Measurements from ENCODE around the gene TNFRSF13B. TPM values are rescaled to one million over a fixed set of nuclear protein-coding genes. Genes with fewer than 3 reads are reported as not detected.

Gene TNFRSF13B
- total and polyA plus RNA-seq, 10 of the 15 experiments (the other 5 are each of a cell fraction or from before 2014, with no cell fraction given), result 15.5 to 231 (median 119) TPM

- TF ChIP-seq ZBTB33 (IDR thresholded peaks at IDR 0.05) (no peak), SUZ12 (IDR thresholded peaks at IDR 0.05; ENCODE audit: unreplicated experiment) (no peak), ZNF274 (IDR thresholded peaks at IDR 0.05; ENCODE audit: insufficient read depth, insufficient read length) (no peak), NR2F1 (conservative IDR thresholded peaks at IDR 0.05) (no peak; the same call in 1 of the 2 replicates), HDGF (IDR thresholded peaks at IDR 0.05) (peak; percentile 40; the same call in 1 of the 2 replicates), SREBF2 (IDR thresholded peaks at IDR 0.05; ENCODE audit: low read length) (no peak), RAD51 (IDR thresholded peaks at IDR 0.05) (no peak), EZH2 (IDR thresholded peaks at IDR 0.05; ENCODE audit: borderline replicate concordance, control insufficient read depth, low read depth, low read length) (no peak), IRF3 (IDR thresholded peaks at IDR 0.05) (no peak), ASH2L (IDR thresholded peaks at IDR 0.05; ENCODE audit: borderline replicate concordance, low read depth) (no peak), MEF2A (IDR thresholded peaks at IDR 0.05; ENCODE audit: insufficient read depth, low read depth, low read length) (peak; percentile 47; the same call in 1 of the 2 replicates), SUPT20H (IDR thresholded peaks at IDR 0.05; ENCODE audit: borderline replicate concordance, control insufficient read depth, low read depth, low read length) (no peak), LARP7 (IDR thresholded peaks at IDR 0.05) (no peak; the same call in 1 of the 2 replicates)
- TF ChIP-seq, protein P1, sequence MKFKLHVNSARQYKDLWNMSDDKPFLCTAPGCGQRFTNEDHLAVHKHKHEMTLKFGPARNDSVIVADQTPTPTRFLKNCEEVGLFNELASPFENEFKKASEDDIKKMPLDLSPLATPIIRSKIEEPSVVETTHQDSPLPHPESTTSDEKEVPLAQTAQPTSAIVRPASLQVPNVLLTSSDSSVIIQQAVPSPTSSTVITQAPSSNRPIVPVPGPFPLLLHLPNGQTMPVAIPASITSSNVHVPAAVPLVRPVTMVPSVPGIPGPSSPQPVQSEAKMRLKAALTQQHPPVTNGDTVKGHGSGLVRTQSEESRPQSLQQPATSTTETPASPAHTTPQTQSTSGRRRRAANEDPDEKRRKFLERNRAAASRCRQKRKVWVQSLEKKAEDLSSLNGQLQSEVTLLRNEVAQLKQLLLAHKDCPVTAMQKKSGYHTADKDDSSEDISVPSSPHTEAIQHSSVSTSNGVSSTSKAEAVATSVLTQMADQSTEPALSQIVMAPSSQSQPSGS (IDR thresholded peaks at IDR 0.05; ENCODE audit: low read length), result no peak
- TF ChIP-seq, protein P2, sequence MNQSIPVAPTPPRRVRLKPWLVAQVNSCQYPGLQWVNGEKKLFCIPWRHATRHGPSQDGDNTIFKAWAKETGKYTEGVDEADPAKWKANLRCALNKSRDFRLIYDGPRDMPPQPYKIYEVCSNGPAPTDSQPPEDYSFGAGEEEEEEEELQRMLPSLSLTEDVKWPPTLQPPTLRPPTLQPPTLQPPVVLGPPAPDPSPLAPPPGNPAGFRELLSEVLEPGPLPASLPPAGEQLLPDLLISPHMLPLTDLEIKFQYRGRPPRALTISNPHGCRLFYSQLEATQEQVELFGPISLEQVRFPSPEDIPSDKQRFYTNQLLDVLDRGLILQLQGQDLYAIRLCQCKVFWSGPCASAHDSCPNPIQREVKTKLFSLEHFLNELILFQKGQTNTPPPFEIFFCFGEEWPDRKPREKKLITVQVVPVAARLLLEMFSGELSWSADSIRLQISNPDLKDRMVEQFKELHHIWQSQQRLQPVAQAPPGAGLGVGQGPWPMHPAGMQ (IDR thresholded peaks at IDR 0.05; ENCODE audit: borderline replicate concordance), result no peak
- TF ChIP-seq, protein P3, sequence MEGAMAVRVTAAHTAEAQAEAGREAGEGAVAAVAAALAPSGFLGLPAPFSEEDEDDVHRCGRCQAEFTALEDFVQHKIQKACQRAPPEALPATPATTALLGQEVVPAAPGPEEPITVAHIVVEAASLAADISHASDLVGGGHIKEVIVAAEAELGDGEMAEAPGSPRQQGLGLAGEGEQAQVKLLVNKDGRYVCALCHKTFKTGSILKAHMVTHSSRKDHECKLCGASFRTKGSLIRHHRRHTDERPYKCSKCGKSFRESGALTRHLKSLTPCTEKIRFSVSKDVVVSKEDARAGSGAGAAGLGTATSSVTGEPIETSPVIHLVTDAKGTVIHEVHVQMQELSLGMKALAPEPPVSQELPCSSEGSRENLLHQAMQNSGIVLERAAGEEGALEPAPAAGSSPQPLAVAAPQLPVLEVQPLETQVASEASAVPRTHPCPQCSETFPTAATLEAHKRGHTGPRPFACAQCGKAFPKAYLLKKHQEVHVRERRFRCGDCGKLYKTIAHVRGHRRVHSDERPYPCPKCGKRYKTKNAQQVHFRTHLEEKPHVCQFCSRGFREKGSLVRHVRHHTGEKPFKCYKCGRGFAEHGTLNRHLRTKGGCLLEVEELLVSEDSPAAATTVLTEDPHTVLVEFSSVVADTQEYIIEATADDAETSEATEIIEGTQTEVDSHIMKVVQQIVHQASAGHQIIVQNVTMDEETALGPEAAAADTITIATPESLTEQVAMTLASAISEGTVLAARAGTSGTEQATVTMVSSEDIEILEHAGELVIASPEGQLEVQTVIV (IDR thresholded peaks at IDR 0.05; ENCODE audit: borderline replicate concordance, partially characterized antibody), result no peak
Observed at GRCh38 chr17:16969931-16970906, 1.7 kb downstream of the TNFRSF13B start (continued).
